Measurements from ENCODE around the gene BAIAP2.

The BAIAP2 gene, protein sequence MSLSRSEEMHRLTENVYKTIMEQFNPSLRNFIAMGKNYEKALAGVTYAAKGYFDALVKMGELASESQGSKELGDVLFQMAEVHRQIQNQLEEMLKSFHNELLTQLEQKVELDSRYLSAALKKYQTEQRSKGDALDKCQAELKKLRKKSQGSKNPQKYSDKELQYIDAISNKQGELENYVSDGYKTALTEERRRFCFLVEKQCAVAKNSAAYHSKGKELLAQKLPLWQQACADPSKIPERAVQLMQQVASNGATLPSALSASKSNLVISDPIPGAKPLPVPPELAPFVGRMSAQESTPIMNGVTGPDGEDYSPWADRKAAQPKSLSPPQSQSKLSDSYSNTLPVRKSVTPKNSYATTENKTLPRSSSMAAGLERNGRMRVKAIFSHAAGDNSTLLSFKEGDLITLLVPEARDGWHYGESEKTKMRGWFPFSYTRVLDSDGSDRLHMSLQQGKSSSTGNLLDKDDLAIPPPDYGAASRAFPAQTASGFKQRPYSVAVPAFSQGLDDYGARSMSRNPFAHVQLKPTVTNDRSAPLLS

GRCh38 chr17:81034779-81035520, at the start of gene BAIAP2:
Gene BAIAP2 (plus strand): TSS chr17:81035151. CDS start chr17:81035255, 104 bp downstream.
- H3K27ac ChIP-seq: peak within 1 kb of the TSS in 1 of 2 donors; percentile 74
- no peak for TF ChIP-seq CTCF (IDR thresholded peaks at IDR 0.05)
- DNase-seq (ENCODE audit: low spot score): peak; percentile 96

GRCh38 chr17:80986046-80986445, 48.9 kb upstream of the BAIAP2 start:
- no peak for DNase-seq (ENCODE audit: low spot score)
- no peak overlapping the region for H3K27ac ChIP-seq
- no peak for TF ChIP-seq CTCF (IDR thresholded peaks at IDR 0.05)
- H3K4me3 ChIP-seq: no peak overlapping the region

More at GRCh38 chr17:81034779-81035520, at the start of gene BAIAP2:
- peak within 1 kb of the TSS; percentile 95 for H3K4me3 ChIP-seq

- TF ChIP-seq CTCF (IDR thresholded peaks at IDR 0.05): no peak
- no peak overlapping the region for H3K27ac ChIP-seq
- no peak for DNase-seq (ENCODE audit: low spot score)
These were observed 48.0 kb upstream of the BAIAP2 start for GRCh38 chr17:80986816-80987475.

GRCh38 chr17:80987941-80988461, 47.0 kb upstream of the BAIAP2 start:
- no peak for TF ChIP-seq CTCF (IDR thresholded peaks at IDR 0.05)
- H3K4me3 ChIP-seq: no peak overlapping the region
- DNase-seq (ENCODE audit: low spot score): no peak
- H3K27ac ChIP-seq: no peak overlapping the region

More at GRCh38 chr17:80986816-80987475, 48.0 kb upstream of the BAIAP2 start:
- no peak overlapping the region for H3K4me3 ChIP-seq

GRCh38 chr17:80989586-80989913, 45.4 kb upstream of the BAIAP2 start:
- Histone ChIP-seq H3K27ac (no peak overlapping the region), H3K4me3 (no peak overlapping the region)
- DNase-seq (ENCODE audit: low spot score): no peak
- no peak for TF ChIP-seq CTCF (IDR thresholded peaks at IDR 0.05)

GRCh38 chr17:80990921-80991644, 43.9 kb upstream of the BAIAP2 start:
- Histone ChIP-seq H3K27ac (peak overlapping the region; percentile 37 to 66), H3K4me3 (peak overlapping the region; percentile 94)
- DNase-seq (ENCODE audit: low spot score): peak; percentile 68
- no peak for TF ChIP-seq CTCF (IDR thresholded peaks at IDR 0.05)

All from coronary artery (tissue), 2 donors.